ENCODE data around the gene WNK2.

- no peak for TF ChIP-seq CTCF (IDR thresholded peaks at IDR 0.05; ENCODE audit: insufficient read depth, low read depth, low read length)
- TF ChIP-seq EZH2 (IDR thresholded peaks at IDR 0.05; ENCODE audit: insufficient read depth, low read length), result no peak
These were observed 136.8 kb downstream of the WNK2 start for GRCh38 chr9:93320591-93321219.
